B cell (primary cell): ENCODE results near the gene ANO9.

ENCODE experiments used
- CTCF ChIP-seq: fragments of 200-600 bp; IDR thresholded peaks from one replicate; pipeline ENCODE4 v1.8.0; 2022; ENCODE audit warnings: antibody characterized with exemption, mild to moderate bottlenecking
- EZH2 ChIP-seq: IDR thresholded peaks from 2 replicates; pipeline ENCODE4 v1.6.1; 2012; ENCODE audit warnings: borderline replicate concordance, low read depth, mild to moderate bottlenecking, moderate library complexity, low read length; ENCODE audit not compliant: insufficient read depth, poor library complexity, severe bottlenecking

- TF ChIP-seq CTCF (no peak), EZH2 (no peak)
These were observed 12.4 kb downstream of the ANO9 start for GRCh38 chr11:429391-429790.
